HEK293 (cell line): ENCODE results near the gene CSNK1G3.

ENCODE experiments used
- SCRT2 ChIP-seq: fragments of 450-650 bp; formaldehyde crosslinking; IDR thresholded peaks from 2 replicates; pipeline ENCODE4 v1.5.1; 2016; ENCODE audit warnings: missing biosample characterization, missing genetic modification characterization
- ZBTB1 ChIP-seq: fragments of 450-650 bp; formaldehyde crosslinking; IDR thresholded peaks from 2 replicates; pipeline ENCODE4 v1.5.1; 2016; ENCODE audit warnings: missing biosample characterization, missing genetic modification characterization
- ZNF138 ChIP-seq: fragments of 450-650 bp; formaldehyde crosslinking; IDR thresholded peaks from 2 replicates; pipeline ENCODE4 v1.5.1; 2016; ENCODE audit warnings: missing biosample characterization, missing genetic modification characterization, borderline replicate concordance
- ZNF214 ChIP-seq: fragments of 450-650 bp; formaldehyde crosslinking; IDR thresholded peaks from 2 replicates; pipeline ENCODE4 v1.5.1; 2017; ENCODE audit warnings: missing biosample characterization, mild to moderate bottlenecking, missing genetic modification characterization, borderline replicate concordance
- ZNF274 ChIP-seq, 2 experiments: fragments of 200-500 bp in 1 of 2; fragments of 450-650 bp in 1 of 2; sonication (Bioruptor generic) in 1 of 2; formaldehyde crosslinking in 1 of 2; IDR thresholded peaks; 2 replicates each; pipeline versions ENCODE4 v1.5.1 to v1.6.1; 2014 to 2016; ENCODE audit warnings: borderline replicate concordance in 1 of 2, inconsistent platforms in 1 of 2, low read length in 1 of 2, missing biosample characterization in 1 of 2, missing genetic modification characterization in 1 of 2
- ZNF473 ChIP-seq: fragments of 450-650 bp; formaldehyde crosslinking; IDR thresholded peaks from 2 replicates; pipeline ENCODE4 v1.5.1; 2017; ENCODE audit warnings: missing biosample characterization, missing genetic modification characterization
- ZNF501 ChIP-seq: fragments of 450-650 bp; formaldehyde crosslinking; IDR thresholded peaks from 2 replicates; pipeline ENCODE4 v1.5.1; 2016; ENCODE audit warnings: missing biosample characterization, missing genetic modification characterization
- ZNF548 ChIP-seq: fragments of 450-650 bp; formaldehyde crosslinking; IDR thresholded peaks from 2 replicates; pipeline ENCODE4 v1.5.1; 2016; ENCODE audit warnings: missing biosample characterization, missing genetic modification characterization
- ZNF792 ChIP-seq: fragments of 450-650 bp; formaldehyde crosslinking; IDR thresholded peaks from 2 replicates; pipeline ENCODE4 v1.5.1; 2016; ENCODE audit warnings: missing biosample characterization, missing genetic modification characterization
- TF ChIP-seq, protein P1 (sequence below): fragments of 450-650 bp; formaldehyde crosslinking; IDR thresholded peaks from 2 replicates; pipeline ENCODE4 v1.5.1; 2016; ENCODE audit warnings: missing biosample characterization, missing genetic modification characterization
- TF ChIP-seq, protein P2 (sequence below): fragments of 450-650 bp; formaldehyde crosslinking; IDR thresholded peaks from 2 replicates; pipeline ENCODE4; 2016; ENCODE audit warnings: missing biosample characterization, missing genetic modification characterization
- TF ChIP-seq, protein P3 (sequence below): fragments of 450-650 bp; formaldehyde crosslinking; IDR thresholded peaks from 2 replicates; pipeline ENCODE4 v1.5.1; 2016; ENCODE audit warnings: missing biosample characterization, missing genetic modification characterization

DNA sequence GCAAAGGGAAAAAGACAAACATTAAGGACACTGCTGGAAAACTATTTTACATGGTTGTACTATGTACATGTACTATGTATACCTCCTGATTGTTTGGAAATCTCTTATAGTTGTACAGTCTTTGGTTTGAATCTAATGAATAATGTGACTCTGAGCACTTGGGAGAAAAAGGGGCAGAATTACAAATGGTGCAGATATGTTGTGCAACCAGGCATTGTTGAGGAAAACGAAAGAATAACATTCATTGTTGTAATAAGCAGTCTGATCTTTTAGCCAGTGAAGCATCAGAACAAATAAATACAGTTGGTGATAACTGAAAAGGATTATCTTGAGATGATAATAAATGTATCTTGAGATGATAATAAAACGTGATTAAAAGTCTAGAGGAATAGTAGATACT, 87.2 kb downstream of the CSNK1G3 start:
- TF ChIP-seq ZNF548 (tag by site-specific recombination), result no peak
- TF ChIP-seq, protein P1, sequence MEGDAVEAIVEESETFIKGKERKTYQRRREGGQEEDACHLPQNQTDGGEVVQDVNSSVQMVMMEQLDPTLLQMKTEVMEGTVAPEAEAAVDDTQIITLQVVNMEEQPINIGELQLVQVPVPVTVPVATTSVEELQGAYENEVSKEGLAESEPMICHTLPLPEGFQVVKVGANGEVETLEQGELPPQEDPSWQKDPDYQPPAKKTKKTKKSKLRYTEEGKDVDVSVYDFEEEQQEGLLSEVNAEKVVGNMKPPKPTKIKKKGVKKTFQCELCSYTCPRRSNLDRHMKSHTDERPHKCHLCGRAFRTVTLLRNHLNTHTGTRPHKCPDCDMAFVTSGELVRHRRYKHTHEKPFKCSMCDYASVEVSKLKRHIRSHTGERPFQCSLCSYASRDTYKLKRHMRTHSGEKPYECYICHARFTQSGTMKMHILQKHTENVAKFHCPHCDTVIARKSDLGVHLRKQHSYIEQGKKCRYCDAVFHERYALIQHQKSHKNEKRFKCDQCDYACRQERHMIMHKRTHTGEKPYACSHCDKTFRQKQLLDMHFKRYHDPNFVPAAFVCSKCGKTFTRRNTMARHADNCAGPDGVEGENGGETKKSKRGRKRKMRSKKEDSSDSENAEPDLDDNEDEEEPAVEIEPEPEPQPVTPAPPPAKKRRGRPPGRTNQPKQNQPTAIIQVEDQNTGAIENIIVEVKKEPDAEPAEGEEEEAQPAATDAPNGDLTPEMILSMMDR (tag by site-specific recombination), result no peak
- no peak for TF ChIP-seq ZNF473 (tag by site-specific recombination)
- no peak for TF ChIP-seq ZNF501 (tag by site-specific recombination)
- TF ChIP-seq ZNF274 (IDR thresholded peaks at IDR 0.05; ENCODE audit: low read length), result no peak
- TF ChIP-seq ZNF274 (tag by site-specific recombination; IDR thresholded peaks at IDR 0.05; ENCODE audit: borderline replicate concordance), result no peak
- TF ChIP-seq ZNF792 (tag by site-specific recombination), result no peak
- TF ChIP-seq SCRT2 (tag by site-specific recombination), result no peak
- TF ChIP-seq ZNF138 (tag by site-specific recombination), result no peak
- TF ChIP-seq, protein P2, sequence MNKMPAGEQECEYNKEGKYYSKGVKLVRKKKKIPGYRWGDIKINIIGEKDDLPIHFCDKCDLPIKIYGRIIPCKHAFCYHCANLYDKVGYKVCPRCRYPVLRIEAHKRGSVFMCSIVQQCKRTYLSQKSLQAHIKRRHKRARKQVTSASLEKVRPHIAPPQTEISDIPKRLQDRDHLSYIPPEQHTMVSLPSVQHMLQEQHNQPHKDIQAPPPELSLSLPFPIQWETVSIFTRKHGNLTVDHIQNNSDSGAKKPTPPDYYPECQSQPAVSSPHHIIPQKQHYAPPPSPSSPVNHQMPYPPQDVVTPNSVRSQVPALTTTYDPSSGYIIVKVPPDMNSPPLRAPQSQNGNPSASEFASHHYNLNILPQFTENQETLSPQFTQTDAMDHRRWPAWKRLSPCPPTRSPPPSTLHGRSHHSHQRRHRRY (tag by site-specific recombination), result no peak
- TF ChIP-seq ZBTB1 (tag by site-specific recombination), result no peak
- TF ChIP-seq, protein P3, sequence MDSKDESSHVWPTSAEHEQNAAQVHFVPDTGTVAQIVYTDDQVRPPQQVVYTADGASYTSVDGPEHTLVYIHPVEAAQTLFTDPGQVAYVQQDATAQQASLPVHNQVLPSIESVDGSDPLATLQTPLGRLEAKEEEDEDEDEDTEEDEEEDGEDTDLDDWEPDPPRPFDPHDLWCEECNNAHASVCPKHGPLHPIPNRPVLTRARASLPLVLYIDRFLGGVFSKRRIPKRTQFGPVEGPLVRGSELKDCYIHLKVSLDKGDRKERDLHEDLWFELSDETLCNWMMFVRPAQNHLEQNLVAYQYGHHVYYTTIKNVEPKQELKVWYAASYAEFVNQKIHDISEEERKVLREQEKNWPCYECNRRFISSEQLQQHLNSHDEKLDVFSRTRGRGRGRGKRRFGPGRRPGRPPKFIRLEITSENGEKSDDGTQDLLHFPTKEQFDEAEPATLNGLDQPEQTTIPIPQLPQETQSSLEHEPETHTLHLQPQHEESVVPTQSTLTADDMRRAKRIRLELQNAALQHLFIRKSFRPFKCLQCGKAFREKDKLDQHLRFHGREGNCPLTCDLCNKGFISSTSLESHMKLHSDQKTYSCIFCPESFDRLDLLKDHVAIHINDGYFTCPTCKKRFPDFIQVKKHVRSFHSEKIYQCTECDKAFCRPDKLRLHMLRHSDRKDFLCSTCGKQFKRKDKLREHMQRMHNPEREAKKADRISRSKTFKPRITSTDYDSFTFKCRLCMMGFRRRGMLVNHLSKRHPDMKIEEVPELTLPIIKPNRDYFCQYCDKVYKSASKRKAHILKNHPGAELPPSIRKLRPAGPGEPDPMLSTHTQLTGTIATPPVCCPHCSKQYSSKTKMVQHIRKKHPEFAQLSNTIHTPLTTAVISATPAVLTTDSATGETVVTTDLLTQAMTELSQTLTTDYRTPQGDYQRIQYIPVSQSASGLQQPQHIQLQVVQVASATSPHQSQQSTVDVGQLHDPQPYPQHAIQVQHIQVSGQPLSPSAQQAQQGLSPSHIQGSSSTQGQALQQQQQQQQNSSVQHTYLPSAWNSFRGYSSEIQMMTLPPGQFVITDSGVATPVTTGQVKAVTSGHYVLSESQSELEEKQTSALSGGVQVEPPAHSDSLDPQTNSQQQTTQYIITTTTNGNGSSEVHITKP (tag by site-specific recombination), result no peak
- no peak for TF ChIP-seq ZNF214 (tag by site-specific recombination)
